Panc1 (cell line): ENCODE results near the gene PRLR. TPM values are rescaled to one million over a fixed set of nuclear protein-coding genes. Genes with fewer than 3 reads are reported as not detected.
"Not testable (repeated sequence)": the region's sequence is repeated elsewhere in the genome, so short reads cannot be mapped to it uniquely, and the experiment has no call there.

ENCODE experiments used
- ATAC-seq: fragments of 200-7000 bp; cut with Tn5 transposase; 2 replicates; pipeline ENCODE4 v1.9.1; 2020; ENCODE audit warnings: mild to moderate bottlenecking, moderate library complexity
- BruUV-seq: library from RNA; stranded (reverse); fragments of 400-500 nt; replicated peaks from 2 replicates; lab custom pipeline; 2021; lab: Mats Ljungman, UMichigan
- CTCF ChIA-PET: fragments of 300-600 bp; sonication (Branson Sonifier 250); formaldehyde crosslinking; loops from one replicate; lab custom pipeline; 2022; ENCODE audit warnings: antibody characterized with exemption; lab: Charles Lee
- POLR2A ChIA-PET: fragments of 300-600 bp; sonication (Branson Sonifier 250); formaldehyde crosslinking; loops from one replicate; lab custom pipeline; 2022; ENCODE audit warnings: antibody characterized with exemption; lab: Charles Lee
- DNase-seq: peaks from one replicate; pipeline ENCODE4 v3.0.0-alpha.2; 2010; ENCODE audit warnings: low read depth, low spot score
- H3K27ac ChIP-seq: 2 replicates; pipeline ENCODE4 v1.5.1; 2011; ENCODE audit warnings: mild to moderate bottlenecking, low read length, inconsistent platforms
- H3K27me3 ChIP-seq: fragments of 200-500 bp; sonication (Bioruptor generic); 2 replicates; pipeline ENCODE4 v1.6.0; 2014; ENCODE audit warnings: low read length, inconsistent platforms; ENCODE audit not compliant: control insufficient read depth, insufficient read depth
- H3K36me3 ChIP-seq: fragments of 200-500 bp; sonication (Bioruptor generic); 2 replicates; pipeline ENCODE4 v1.5.1; 2014; ENCODE audit warnings: inconsistent platforms, mild to moderate bottlenecking, low read length, moderate library complexity; ENCODE audit not compliant: control insufficient read depth, insufficient read depth
- H3K4me1 ChIP-seq: 2 replicates; pipeline ENCODE4 v1.5.1; 2011; ENCODE audit warnings: inconsistent platforms, mild to moderate bottlenecking, low read length, moderate library complexity; ENCODE audit not compliant: control insufficient read depth, insufficient read depth
- H3K4me3 ChIP-seq, 2 experiments: 2 replicates each; pipeline ENCODE4 v1.5.1; 2011 to 2012; ENCODE audit warnings: low read depth in 2 of 2, low read length in 2 of 2, mild to moderate bottlenecking in 2 of 2, inconsistent platforms in 1 of 2, moderate library complexity in 1 of 2
- H3K9me3 ChIP-seq: fragments of 200-500 bp; sonication (Bioruptor generic); 2 replicates; pipeline ENCODE4 v1.5.1; 2014; ENCODE audit warnings: low read depth, mild to moderate bottlenecking, inconsistent platforms, low read length, moderate library complexity; ENCODE audit not compliant: control insufficient read depth, insufficient read depth
- POLR2AphosphoS5 ChIP-seq: IDR thresholded peaks from 2 replicates; pipeline ENCODE4 v1.6.1; 2012; ENCODE audit warnings: mild to moderate bottlenecking, low read depth, low read length, moderate library complexity
- SIN3A ChIP-seq: IDR thresholded peaks from 2 replicates; pipeline ENCODE4 v1.6.1; 2012; ENCODE audit warnings: low read depth, mild to moderate bottlenecking, low read length, moderate library complexity, borderline replicate concordance; ENCODE audit not compliant: insufficient read depth
- TCF7L2 ChIP-seq: IDR thresholded peaks from 2 replicates; pipeline ENCODE4 v1.6.1; 2011; ENCODE audit warnings: mild to moderate bottlenecking, low read depth, low read length, inconsistent platforms
- in situ Hi-C: cut with HindIII; loops from 2 replicates; pipeline ENCODE4 v1.10.0; 2016; ENCODE audit warnings: low sequenced_read_pairs, low pct_unique_long_range_greater_than_20kb
- intact Hi-C: fragments of 100-400 bp; cut with micrococcal nuclease; formaldehyde crosslinking; loops from one replicate; pipeline ENCODE4 v1.10.0; 2022; ENCODE audit not compliant: unreplicated experiment
- total RNA-seq: library from RNA; stranded (reverse); gene quantifications from one replicate; pipeline ENCODE4 v1.2.1, GENCODE V29; 2021; ENCODE audit not compliant: unreplicated experiment
- TF ChIP-seq, protein P1 (sequence below), 2 experiments: IDR thresholded peaks; 2 replicates each; pipeline ENCODE4 v1.6.1; 2011 to 2012; ENCODE audit warnings: low read depth in 2 of 2, control low read depth in 1 of 2, low read length in 1 of 2, mild to moderate bottlenecking in 1 of 2, moderate library complexity in 1 of 2; ENCODE audit not compliant: insufficient read depth in 1 of 2
- TF ChIP-seq, protein P2 (sequence below): fragments of 450-650 bp; IDR thresholded peaks from 2 replicates; pipeline ENCODE4 v1.5.1; 2017; ENCODE audit warnings: mild to moderate bottlenecking

The PRLR gene
- total RNA-seq, 1 experiment from 2014 or later: 0.46 TPM

DNA sequence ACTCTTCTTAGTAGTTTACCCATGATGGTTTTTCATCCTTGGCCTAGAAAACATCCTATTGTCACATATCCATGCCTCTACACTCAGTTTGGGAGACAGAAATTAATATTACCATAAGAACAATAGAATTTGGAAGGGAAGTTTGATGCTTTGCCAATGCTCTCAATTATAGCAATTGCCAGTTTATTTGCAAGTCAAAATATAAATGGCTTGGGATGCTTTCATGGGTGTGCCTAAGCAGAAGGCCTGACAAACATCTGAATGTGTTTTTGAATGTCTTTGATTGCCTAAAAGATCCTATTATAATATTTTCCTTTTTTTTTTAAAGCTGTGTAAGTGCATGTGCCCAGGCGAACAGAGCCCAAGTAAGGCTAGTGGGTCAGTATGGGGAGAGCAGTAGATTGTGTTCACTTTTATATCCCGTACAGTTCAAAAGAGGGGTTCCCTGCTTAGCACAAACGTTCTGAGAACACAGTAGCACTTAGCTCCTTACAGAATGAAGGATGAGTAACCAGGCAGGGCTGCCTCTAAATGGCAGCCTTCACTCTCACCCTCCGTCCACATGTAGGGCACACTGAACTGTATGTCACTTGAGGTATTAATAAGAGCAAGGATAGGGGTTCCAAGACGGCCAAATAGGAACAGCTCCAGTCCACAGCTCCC is 126.5 kb downstream of the PRLR start:
- Histone ChIP-seq H3K36me3 (no peaks in the 10 kb centered on the region), H3K27me3 (no peaks in the 10 kb centered on the region), H3K4me1 (no peaks in the 10 kb centered on the region), H3K27ac (no peak overlapping the region), H3K4me3 (no peak overlapping the region), H3K9me3 (no peaks in the 10 kb centered on the region)
- intact Hi-C loops: no loop called here
- in situ Hi-C loops: no loop called here
- ATAC-seq (no peak), DNase-seq (no peak)
- BruUV-seq: no TSS peak
- TF ChIP-seq, protein P1, sequence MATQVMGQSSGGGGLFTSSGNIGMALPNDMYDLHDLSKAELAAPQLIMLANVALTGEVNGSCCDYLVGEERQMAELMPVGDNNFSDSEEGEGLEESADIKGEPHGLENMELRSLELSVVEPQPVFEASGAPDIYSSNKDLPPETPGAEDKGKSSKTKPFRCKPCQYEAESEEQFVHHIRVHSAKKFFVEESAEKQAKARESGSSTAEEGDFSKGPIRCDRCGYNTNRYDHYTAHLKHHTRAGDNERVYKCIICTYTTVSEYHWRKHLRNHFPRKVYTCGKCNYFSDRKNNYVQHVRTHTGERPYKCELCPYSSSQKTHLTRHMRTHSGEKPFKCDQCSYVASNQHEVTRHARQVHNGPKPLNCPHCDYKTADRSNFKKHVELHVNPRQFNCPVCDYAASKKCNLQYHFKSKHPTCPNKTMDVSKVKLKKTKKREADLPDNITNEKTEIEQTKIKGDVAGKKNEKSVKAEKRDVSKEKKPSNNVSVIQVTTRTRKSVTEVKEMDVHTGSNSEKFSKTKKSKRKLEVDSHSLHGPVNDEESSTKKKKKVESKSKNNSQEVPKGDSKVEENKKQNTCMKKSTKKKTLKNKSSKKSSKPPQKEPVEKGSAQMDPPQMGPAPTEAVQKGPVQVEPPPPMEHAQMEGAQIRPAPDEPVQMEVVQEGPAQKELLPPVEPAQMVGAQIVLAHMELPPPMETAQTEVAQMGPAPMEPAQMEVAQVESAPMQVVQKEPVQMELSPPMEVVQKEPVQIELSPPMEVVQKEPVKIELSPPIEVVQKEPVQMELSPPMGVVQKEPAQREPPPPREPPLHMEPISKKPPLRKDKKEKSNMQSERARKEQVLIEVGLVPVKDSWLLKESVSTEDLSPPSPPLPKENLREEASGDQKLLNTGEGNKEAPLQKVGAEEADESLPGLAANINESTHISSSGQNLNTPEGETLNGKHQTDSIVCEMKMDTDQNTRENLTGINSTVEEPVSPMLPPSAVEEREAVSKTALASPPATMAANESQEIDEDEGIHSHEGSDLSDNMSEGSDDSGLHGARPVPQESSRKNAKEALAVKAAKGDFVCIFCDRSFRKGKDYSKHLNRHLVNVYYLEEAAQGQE (IDR thresholded peaks at IDR 0.05; ENCODE audit: insufficient read depth in 1 of 2, low read depth in 2 of 2, low read length in 1 of 2): no peak
- TF ChIP-seq POLR2AphosphoS5 (no peak), TCF7L2 (no peak), SIN3A (no peak)
- TF ChIP-seq, protein P2, sequence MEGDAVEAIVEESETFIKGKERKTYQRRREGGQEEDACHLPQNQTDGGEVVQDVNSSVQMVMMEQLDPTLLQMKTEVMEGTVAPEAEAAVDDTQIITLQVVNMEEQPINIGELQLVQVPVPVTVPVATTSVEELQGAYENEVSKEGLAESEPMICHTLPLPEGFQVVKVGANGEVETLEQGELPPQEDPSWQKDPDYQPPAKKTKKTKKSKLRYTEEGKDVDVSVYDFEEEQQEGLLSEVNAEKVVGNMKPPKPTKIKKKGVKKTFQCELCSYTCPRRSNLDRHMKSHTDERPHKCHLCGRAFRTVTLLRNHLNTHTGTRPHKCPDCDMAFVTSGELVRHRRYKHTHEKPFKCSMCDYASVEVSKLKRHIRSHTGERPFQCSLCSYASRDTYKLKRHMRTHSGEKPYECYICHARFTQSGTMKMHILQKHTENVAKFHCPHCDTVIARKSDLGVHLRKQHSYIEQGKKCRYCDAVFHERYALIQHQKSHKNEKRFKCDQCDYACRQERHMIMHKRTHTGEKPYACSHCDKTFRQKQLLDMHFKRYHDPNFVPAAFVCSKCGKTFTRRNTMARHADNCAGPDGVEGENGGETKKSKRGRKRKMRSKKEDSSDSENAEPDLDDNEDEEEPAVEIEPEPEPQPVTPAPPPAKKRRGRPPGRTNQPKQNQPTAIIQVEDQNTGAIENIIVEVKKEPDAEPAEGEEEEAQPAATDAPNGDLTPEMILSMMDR: no peak
- ChIA-PET POLR2A (no interaction called here), CTCF (no interaction called here)

DNA sequence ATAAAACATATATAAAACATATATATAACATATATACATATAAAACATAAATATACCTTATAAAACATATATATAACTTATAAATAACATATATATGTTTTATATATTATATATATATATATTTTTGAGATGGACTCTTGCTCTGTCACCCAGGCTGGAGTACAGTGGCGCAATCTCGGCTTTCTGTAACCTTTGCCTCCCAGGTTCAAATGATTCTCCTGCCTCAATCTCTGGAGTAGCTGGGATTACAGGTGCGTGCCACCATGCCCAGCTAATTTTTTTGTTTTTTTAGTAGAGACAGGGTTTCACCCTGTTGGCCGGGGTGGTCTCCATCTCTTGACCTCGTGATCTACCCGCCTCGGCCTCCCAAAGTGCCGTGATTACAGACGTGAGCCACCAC is 128.6 kb downstream of the PRLR start:
- H3K27me3 ChIP-seq, H3K27ac ChIP-seq, H3K9me3 ChIP-seq, CTCF ChIA-PET, POLR2A ChIA-PET, H3K4me3 ChIP-seq, H3K36me3 ChIP-seq, DNase-seq, ATAC-seq, intact Hi-C loops, H3K4me1 ChIP-seq, in situ Hi-C loops, BruUV-seq: not testable (repeated sequence)

DNA sequence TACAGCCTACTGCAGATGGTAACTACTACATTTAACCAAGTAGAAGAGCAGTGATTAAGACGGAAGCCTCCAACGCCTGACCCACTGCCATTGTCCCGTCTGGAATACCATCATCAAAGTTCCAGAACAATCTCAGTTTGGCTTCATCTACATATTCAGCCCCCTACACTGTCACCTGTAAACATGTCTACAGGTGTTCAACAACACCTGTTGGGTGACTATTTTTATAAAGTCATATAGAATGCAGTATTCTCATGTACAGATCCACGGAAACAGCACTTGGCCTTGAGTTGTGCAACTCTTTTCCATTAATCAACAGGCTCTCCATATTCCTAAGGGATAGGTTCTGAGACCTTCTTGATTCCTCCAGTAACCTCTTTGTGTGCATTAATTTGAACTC is 129.3 kb downstream of the PRLR start:
- ChIA-PET CTCF (no interaction called here), POLR2A (no interaction called here)
- ATAC-seq (no peak), DNase-seq (no peak)
- Histone ChIP-seq H3K27ac (no peak overlapping the region), H3K9me3 (no peaks in the 10 kb centered on the region), H3K4me1 (no peaks in the 10 kb centered on the region), H3K27me3 (no peaks in the 10 kb centered on the region), H3K4me3 (no peak overlapping the region), H3K36me3 (no peaks in the 10 kb centered on the region)
- BruUV-seq: no TSS peak
- intact Hi-C loops: no loop called here
- TF ChIP-seq POLR2AphosphoS5 (no peak), SIN3A (no peak), TCF7L2 (no peak)
- TF ChIP-seq, protein P1 (IDR thresholded peaks at IDR 0.05; ENCODE audit: insufficient read depth in 1 of 2, low read depth in 2 of 2, low read length in 1 of 2): no peak
- TF ChIP-seq, protein P2: no peak
- in situ Hi-C loops: no loop called here
